ENCODE results near the gene NTRK3. TPM values are rescaled to one million over a fixed set of nuclear protein-coding genes. Genes with fewer than 3 reads are reported as not detected.

Gene NTRK3
- total RNA-seq, 6 experiments from 2014 or later = 0.02 TPM; not detected in 5

DNA sequence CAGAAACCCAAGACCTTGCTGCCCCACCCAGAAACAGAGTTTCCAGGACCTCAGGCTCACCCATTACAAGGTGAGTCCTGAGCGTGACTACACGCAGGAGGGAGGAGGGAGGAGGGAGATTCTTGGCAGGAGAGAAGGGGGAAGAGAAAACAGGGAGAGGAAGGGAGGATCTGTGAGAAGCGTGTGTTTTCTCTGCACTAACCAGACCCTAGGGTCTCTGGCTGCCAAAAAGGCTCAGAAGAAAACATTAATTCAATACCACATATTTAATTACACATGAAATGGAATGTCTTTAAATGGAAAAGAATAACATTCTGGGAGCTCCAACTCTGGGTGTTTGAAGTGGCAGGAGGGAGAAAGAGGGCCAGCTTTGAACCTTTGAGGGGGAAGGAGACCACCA is 309.0 kb downstream of the NTRK3 start:
- Mint-ChIP-seq H3K27ac (no peak overlapping the region), H3K4me3 (no peak overlapping the region), H3K27me3 (ENCODE audit: insufficient read depth) (peaks cover 10% of the 10 kb centered on the region), H3K4me1 (ENCODE audit: low read depth) (no peaks in the 10 kb centered on the region), H3K9me3 (no peaks in the 10 kb centered on the region; the same call in 1 of the 2 replicates), H3K36me3 (ENCODE audit: low read depth) (no peaks in the 10 kb centered on the region)
- TF ChIP-seq, protein P1, sequence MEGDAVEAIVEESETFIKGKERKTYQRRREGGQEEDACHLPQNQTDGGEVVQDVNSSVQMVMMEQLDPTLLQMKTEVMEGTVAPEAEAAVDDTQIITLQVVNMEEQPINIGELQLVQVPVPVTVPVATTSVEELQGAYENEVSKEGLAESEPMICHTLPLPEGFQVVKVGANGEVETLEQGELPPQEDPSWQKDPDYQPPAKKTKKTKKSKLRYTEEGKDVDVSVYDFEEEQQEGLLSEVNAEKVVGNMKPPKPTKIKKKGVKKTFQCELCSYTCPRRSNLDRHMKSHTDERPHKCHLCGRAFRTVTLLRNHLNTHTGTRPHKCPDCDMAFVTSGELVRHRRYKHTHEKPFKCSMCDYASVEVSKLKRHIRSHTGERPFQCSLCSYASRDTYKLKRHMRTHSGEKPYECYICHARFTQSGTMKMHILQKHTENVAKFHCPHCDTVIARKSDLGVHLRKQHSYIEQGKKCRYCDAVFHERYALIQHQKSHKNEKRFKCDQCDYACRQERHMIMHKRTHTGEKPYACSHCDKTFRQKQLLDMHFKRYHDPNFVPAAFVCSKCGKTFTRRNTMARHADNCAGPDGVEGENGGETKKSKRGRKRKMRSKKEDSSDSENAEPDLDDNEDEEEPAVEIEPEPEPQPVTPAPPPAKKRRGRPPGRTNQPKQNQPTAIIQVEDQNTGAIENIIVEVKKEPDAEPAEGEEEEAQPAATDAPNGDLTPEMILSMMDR (IDR thresholded peaks at IDR 0.05) = no peak
- no peak for DNase-seq

DNA sequence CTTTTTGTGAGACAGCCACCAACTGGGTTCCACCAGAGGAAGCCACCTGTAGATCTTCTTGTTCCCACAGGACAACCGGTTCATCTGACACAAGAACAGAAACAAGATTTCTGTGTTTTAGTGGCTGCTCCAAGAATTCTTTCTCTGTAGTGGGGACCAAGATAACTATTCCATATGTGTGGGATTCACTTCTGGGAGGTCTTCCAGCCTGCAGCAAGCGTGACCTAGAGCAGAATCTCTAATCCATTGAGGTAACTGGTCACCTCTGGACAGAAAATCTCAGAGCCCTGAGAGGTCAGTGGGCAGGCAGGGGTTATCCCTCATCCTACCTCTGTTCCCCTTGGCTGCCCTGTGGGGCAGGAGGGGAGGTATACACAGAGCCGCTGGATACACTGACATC is 311.3 kb downstream of the NTRK3 start:
- H3K4me3 Mint-ChIP-seq = no peak overlapping the region
- H3K4me1 Mint-ChIP-seq (ENCODE audit: low read depth) = no peaks in the 10 kb centered on the region
- no peaks in the 10 kb centered on the region for H3K9me3 Mint-ChIP-seq
- no peaks in the 10 kb centered on the region for H3K36me3 Mint-ChIP-seq (ENCODE audit: low read depth)
- no peak for DNase-seq
- TF ChIP-seq, protein P1 (IDR thresholded peaks at IDR 0.05) = no peak
- H3K27ac Mint-ChIP-seq = no peak overlapping the region
- peaks cover 13% of the 10 kb centered on the region for H3K27me3 Mint-ChIP-seq (ENCODE audit: insufficient read depth)

DNA sequence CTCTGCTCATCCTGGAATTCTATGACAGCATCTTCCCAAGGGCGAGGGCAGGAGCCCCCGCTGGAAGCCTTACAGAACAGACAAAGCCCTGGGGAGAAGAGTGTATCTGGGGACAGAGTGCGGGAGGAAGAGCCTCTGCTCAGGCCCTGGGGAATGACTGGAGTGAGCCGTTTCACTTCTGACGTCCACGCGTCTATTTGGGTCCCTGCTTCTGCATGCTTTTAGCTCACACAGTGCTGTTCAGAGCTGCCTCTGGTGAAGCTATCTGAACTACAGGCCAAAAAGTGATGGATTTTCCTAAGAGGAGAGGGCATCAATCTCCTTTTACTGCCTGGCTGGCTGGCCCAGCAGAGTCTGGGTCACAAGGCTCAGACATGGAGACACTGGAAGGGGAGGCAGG is 311.8 kb downstream of the NTRK3 start:
- Mint-ChIP-seq H3K27me3 (ENCODE audit: insufficient read depth) (peaks cover 13% of the 10 kb centered on the region), H3K9me3 (no peaks in the 10 kb centered on the region), H3K27ac (no peak overlapping the region), H3K4me3 (no peak overlapping the region), H3K36me3 (ENCODE audit: low read depth) (no peaks in the 10 kb centered on the region), H3K4me1 (ENCODE audit: low read depth) (no peaks in the 10 kb centered on the region)
- TF ChIP-seq, protein P1 (IDR thresholded peaks at IDR 0.05) = no peak
- DNase-seq = no peak

DNA sequence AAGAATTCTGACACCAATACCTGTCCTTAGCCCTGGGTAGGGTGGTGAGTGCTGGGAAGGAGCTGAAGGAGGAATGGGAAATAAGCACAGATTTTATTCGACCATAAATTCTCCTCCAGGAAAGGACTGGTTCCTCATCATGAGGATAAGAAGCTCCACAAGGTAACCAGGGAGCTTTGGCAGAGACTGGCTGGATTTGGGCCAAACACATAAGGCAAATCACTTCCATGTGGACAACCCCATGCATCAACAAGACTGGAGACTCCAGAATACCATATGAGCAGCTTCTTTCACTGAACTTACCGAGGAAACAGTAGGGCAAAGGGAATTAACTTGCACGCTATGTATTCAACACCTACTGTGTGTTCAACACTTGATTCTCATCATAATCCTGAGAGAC is 312.5 kb downstream of the NTRK3 start:
- peaks cover 13% of the 10 kb centered on the region for H3K27me3 Mint-ChIP-seq (ENCODE audit: insufficient read depth)
- no peaks in the 10 kb centered on the region for H3K4me1 Mint-ChIP-seq (ENCODE audit: low read depth)
- H3K27ac Mint-ChIP-seq = no peak overlapping the region
- DNase-seq = no peak
- no peaks in the 10 kb centered on the region for H3K9me3 Mint-ChIP-seq
- no peaks in the 10 kb centered on the region for H3K36me3 Mint-ChIP-seq (ENCODE audit: low read depth)
- TF ChIP-seq, protein P1 (IDR thresholded peaks at IDR 0.05) = no peak
- H3K4me3 Mint-ChIP-seq = no peak overlapping the region

DNA sequence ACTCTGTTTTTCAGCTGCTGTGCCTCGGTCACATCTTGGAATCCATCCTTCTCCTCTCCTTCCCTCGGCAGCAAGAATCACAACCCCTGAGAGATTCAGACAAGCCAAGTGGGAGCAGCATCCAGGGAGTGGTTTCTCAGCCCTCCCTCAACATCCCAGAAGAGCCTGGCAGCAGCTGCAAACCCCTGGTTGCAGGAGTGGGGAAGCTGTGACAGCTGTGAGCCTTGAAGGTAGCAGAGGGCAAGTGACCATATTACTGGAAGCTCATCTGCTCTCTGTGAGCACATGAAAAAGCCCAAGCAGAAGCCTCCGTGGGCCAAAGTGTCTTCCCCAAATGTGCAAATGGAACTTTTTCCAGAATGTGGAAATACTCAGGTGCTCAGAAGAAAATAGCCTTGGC is 312.9 kb downstream of the NTRK3 start:
- Mint-ChIP-seq H3K36me3 (ENCODE audit: low read depth) (no peaks in the 10 kb centered on the region), H3K27me3 (ENCODE audit: insufficient read depth) (peaks cover 13% of the 10 kb centered on the region), H3K27ac (no peak overlapping the region), H3K4me3 (no peak overlapping the region), H3K4me1 (ENCODE audit: low read depth) (no peaks in the 10 kb centered on the region), H3K9me3 (no peaks in the 10 kb centered on the region)
- TF ChIP-seq, protein P1 (IDR thresholded peaks at IDR 0.05) = no peak
- DNase-seq = no peak

DNA sequence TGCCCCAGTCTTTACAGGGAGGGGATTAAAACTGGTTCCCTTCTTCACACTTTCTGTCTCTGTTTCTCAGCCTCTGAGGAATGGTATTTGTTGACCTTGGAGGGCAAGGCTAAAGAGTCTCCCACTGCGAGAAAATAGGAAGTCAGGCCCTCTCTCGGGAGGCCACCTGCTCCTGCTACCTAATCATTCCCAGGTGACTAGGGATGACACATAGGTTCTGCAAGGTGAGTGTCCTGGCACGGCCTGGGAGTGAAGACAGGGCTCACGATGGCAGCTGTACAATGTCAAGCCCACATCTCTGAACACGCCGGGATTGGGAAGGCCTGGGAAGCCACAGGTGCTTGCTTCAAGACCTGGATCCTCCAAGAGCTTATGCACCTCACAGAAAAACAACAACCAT is 314.2 kb downstream of the NTRK3 start:
- no peak for DNase-seq

More for the DNA sequence above, 314.2 kb downstream of the NTRK3 start:
- Mint-ChIP-seq H3K27ac (no peak overlapping the region), H3K27me3 (ENCODE audit: insufficient read depth) (peaks cover 16% of the 10 kb centered on the region), H3K9me3 (no peaks in the 10 kb centered on the region), H3K4me3 (no peak overlapping the region), H3K4me1 (ENCODE audit: low read depth) (no peaks in the 10 kb centered on the region), H3K36me3 (ENCODE audit: low read depth) (no peaks in the 10 kb centered on the region)
- TF ChIP-seq, protein P1 (IDR thresholded peaks at IDR 0.05) = no peak

Measured in HFFc6 (cell line).